ENCODE results near the gene FRMD4A. TPM values are rescaled to one million over a fixed set of nuclear protein-coding genes. Genes with fewer than 3 reads are reported as not detected.

The FRMD4A gene
- total RNA-seq, 2 experiments from 2014 or later: 0.30 to 0.35 TPM

- Mint-ChIP-seq H3K4me3 (no peak overlapping the region), H3K27ac (no peak overlapping the region)
Observed at GRCh38 chr10:13848520-13849445, 481.9 kb downstream of the FRMD4A start.

GRCh38 chr10:13847201-13847631, 483.5 kb downstream of the FRMD4A start:
- ChIA-PET POLR2A (no interaction called here), CTCF (interaction anchor here (0.6 kb wide), 1 partner anchor 1768 kb away, joined by 3 read pairs; no protein-coding TSS in a partner anchor)
- H3K4me3 Mint-ChIP-seq: no peak overlapping the region
- H3K36me3 Mint-ChIP-seq (ENCODE audit: low read depth): no peaks in the 10 kb centered on the region
- DNase-seq: no peak
- H3K27ac Mint-ChIP-seq: no peak overlapping the region
- H3K9me3 Mint-ChIP-seq: no peaks in the 10 kb centered on the region
- H3K4me1 Mint-ChIP-seq: peaks cover 2% of the 10 kb centered on the region
- H3K27me3 Mint-ChIP-seq: peaks cover 13% of the 10 kb centered on the region

More at GRCh38 chr10:13848520-13849445, 481.9 kb downstream of the FRMD4A start:
- no peaks in the 10 kb centered on the region for H3K36me3 Mint-ChIP-seq (ENCODE audit: low read depth)
- H3K4me1 Mint-ChIP-seq: peaks cover 2% of the 10 kb centered on the region
- DNase-seq: no peak
- H3K9me3 Mint-ChIP-seq: no peaks in the 10 kb centered on the region
- ChIA-PET CTCF (no interaction called here), POLR2A (no interaction called here)
- peaks cover 13% of the 10 kb centered on the region for H3K27me3 Mint-ChIP-seq

GRCh38 chr10:13845897-13846296, 484.8 kb downstream of the FRMD4A start:
- no peaks in the 10 kb centered on the region for H3K36me3 Mint-ChIP-seq (ENCODE audit: low read depth)
- ChIA-PET CTCF (no interaction called here), POLR2A (no interaction called here)
- peaks cover 13% of the 10 kb centered on the region for H3K27me3 Mint-ChIP-seq
- no peak overlapping the region for H3K4me3 Mint-ChIP-seq
- DNase-seq: no peak
- no peak overlapping the region for H3K27ac Mint-ChIP-seq
- peaks cover 5% of the 10 kb centered on the region for H3K9me3 Mint-ChIP-seq
- peaks cover 2% of the 10 kb centered on the region for H3K4me1 Mint-ChIP-seq

- H3K27ac Mint-ChIP-seq: no peak overlapping the region
- H3K9me3 Mint-ChIP-seq: peaks cover 8% of the 10 kb centered on the region
- CTCF ChIA-PET: no interaction called here
- no peak for DNase-seq
- POLR2A ChIA-PET: no interaction called here
- H3K4me3 Mint-ChIP-seq: no peak overlapping the region
- H3K36me3 Mint-ChIP-seq (ENCODE audit: low read depth): no peaks in the 10 kb centered on the region
- H3K27me3 Mint-ChIP-seq: peaks cover 13% of the 10 kb centered on the region
- H3K4me1 Mint-ChIP-seq: peaks cover 2% of the 10 kb centered on the region
Observed at GRCh38 chr10:13844651-13845050, 486.1 kb downstream of the FRMD4A start.

- peaks cover 5% of the 10 kb centered on the region for H3K27me3 Mint-ChIP-seq
- no peak for DNase-seq
- no peak overlapping the region for H3K27ac Mint-ChIP-seq
- CTCF ChIA-PET: no interaction called here
- POLR2A ChIA-PET: no interaction called here
- peaks cover 8% of the 10 kb centered on the region for H3K9me3 Mint-ChIP-seq
- no peaks in the 10 kb centered on the region for H3K36me3 Mint-ChIP-seq (ENCODE audit: low read depth)
- no peaks in the 10 kb centered on the region for H3K4me1 Mint-ChIP-seq
- H3K4me3 Mint-ChIP-seq: no peak overlapping the region
Observed at GRCh38 chr10:13842117-13842516, 488.6 kb downstream of the FRMD4A start.

- POLR2A ChIA-PET: no interaction called here
Observed at GRCh38 chr10:13840036-13840435, 490.7 kb downstream of the FRMD4A start.

GRCh38 chr10:13839430-13839990, 491.2 kb downstream of the FRMD4A start:
- Mint-ChIP-seq H3K4me1 (no peaks in the 10 kb centered on the region), H3K27ac (no peak overlapping the region), H3K27me3 (no peaks in the 10 kb centered on the region), H3K36me3 (ENCODE audit: low read depth) (no peaks in the 10 kb centered on the region), H3K9me3 (peaks cover 8% of the 10 kb centered on the region), H3K4me3 (no peak overlapping the region)
- DNase-seq: no peak
- CTCF ChIA-PET: interaction anchor here (0.7 kb wide), 1 partner anchor 926 kb away, joined by 5 read pairs; no protein-coding TSS in a partner anchor
- POLR2A ChIA-PET: no interaction called here

More at GRCh38 chr10:13840036-13840435, 490.7 kb downstream of the FRMD4A start:
- Mint-ChIP-seq H3K4me1 (no peaks in the 10 kb centered on the region), H3K27ac (no peak overlapping the region), H3K4me3 (no peak overlapping the region), H3K9me3 (peaks cover 8% of the 10 kb centered on the region), H3K36me3 (ENCODE audit: low read depth) (no peaks in the 10 kb centered on the region), H3K27me3 (no peaks in the 10 kb centered on the region)
- DNase-seq: no peak
- CTCF ChIA-PET: no interaction called here

GRCh38 chr10:13839030-13839429, 491.7 kb downstream of the FRMD4A start:
- H3K4me1 Mint-ChIP-seq: no peaks in the 10 kb centered on the region
- H3K9me3 Mint-ChIP-seq: peaks cover 8% of the 10 kb centered on the region
- no peak overlapping the region for H3K27ac Mint-ChIP-seq
- ChIA-PET CTCF (interaction anchor here (0.7 kb wide), 1 partner anchor 925 kb away, joined by 5 read pairs; no protein-coding TSS in a partner anchor), POLR2A (no interaction called here)
- H3K27me3 Mint-ChIP-seq: no peaks in the 10 kb centered on the region
- H3K36me3 Mint-ChIP-seq (ENCODE audit: low read depth): no peaks in the 10 kb centered on the region
- H3K4me3 Mint-ChIP-seq: no peak overlapping the region
- DNase-seq: no peak

- H3K27me3 Mint-ChIP-seq: no peaks in the 10 kb centered on the region
- no peak overlapping the region for H3K4me3 Mint-ChIP-seq
- H3K9me3 Mint-ChIP-seq: peaks cover 8% of the 10 kb centered on the region
- no peak overlapping the region for H3K27ac Mint-ChIP-seq
- no peaks in the 10 kb centered on the region for H3K36me3 Mint-ChIP-seq (ENCODE audit: low read depth)
- no peak for DNase-seq
- H3K4me1 Mint-ChIP-seq: no peaks in the 10 kb centered on the region
- CTCF ChIA-PET: no interaction called here
- POLR2A ChIA-PET: no interaction called here
Observed at GRCh38 chr10:13837966-13838365, 492.8 kb downstream of the FRMD4A start.

- Mint-ChIP-seq H3K9me3 (no peaks in the 10 kb centered on the region), H3K4me3 (no peak overlapping the region), H3K4me1 (peaks cover 2% of the 10 kb centered on the region), H3K36me3 (ENCODE audit: low read depth) (no peaks in the 10 kb centered on the region), H3K27me3 (no peaks in the 10 kb centered on the region), H3K27ac (no peak overlapping the region)
- POLR2A ChIA-PET: no interaction called here
- no peak for DNase-seq
- CTCF ChIA-PET: no interaction called here
Observed at GRCh38 chr10:13834581-13835286, 496.0 kb downstream of the FRMD4A start.

- peaks cover 2% of the 10 kb centered on the region for H3K4me1 Mint-ChIP-seq
- no peak overlapping the region for H3K27ac Mint-ChIP-seq
- H3K4me3 Mint-ChIP-seq: no peak overlapping the region
- H3K27me3 Mint-ChIP-seq: no peaks in the 10 kb centered on the region
- DNase-seq: no peak
- POLR2A ChIA-PET: no interaction called here
- no peaks in the 10 kb centered on the region for H3K9me3 Mint-ChIP-seq
- no peaks in the 10 kb centered on the region for H3K36me3 Mint-ChIP-seq (ENCODE audit: low read depth)
- CTCF ChIA-PET: no interaction called here
Observed at GRCh38 chr10:13831711-13832141, 499.0 kb downstream of the FRMD4A start.

GRCh38 chr10:13830385-13830784, 500.3 kb downstream of the FRMD4A start:
- H3K27ac Mint-ChIP-seq: no peak overlapping the region
- H3K9me3 Mint-ChIP-seq: no peaks in the 10 kb centered on the region
- H3K36me3 Mint-ChIP-seq (ENCODE audit: low read depth): no peaks in the 10 kb centered on the region
- peaks cover 4% of the 10 kb centered on the region for H3K27me3 Mint-ChIP-seq
- H3K4me3 Mint-ChIP-seq: no peak overlapping the region
- CTCF ChIA-PET: no interaction called here
- H3K4me1 Mint-ChIP-seq: peaks cover 2% of the 10 kb centered on the region
- POLR2A ChIA-PET: no interaction called here
- DNase-seq: no peak

- no peak for DNase-seq
- no peaks in the 10 kb centered on the region for H3K9me3 Mint-ChIP-seq
- POLR2A ChIA-PET: no interaction called here
- no peak overlapping the region for H3K27ac Mint-ChIP-seq
- H3K4me3 Mint-ChIP-seq: no peak overlapping the region
- no peaks in the 10 kb centered on the region for H3K36me3 Mint-ChIP-seq (ENCODE audit: low read depth)
- CTCF ChIA-PET: no interaction called here
- H3K4me1 Mint-ChIP-seq: peaks cover 2% of the 10 kb centered on the region
- H3K27me3 Mint-ChIP-seq: peaks cover 4% of the 10 kb centered on the region
Observed at GRCh38 chr10:13829790-13830189, 500.9 kb downstream of the FRMD4A start.

All from activated CD4-positive, alpha-beta memory T cell treated with anti-CD3 and anti-CD28 coated beads, Interleukin-2, amount 10 ng/mL, durations not matched to agents 7 days and 5 days (primary cell).